B cell (primary cell): ENCODE measurements around the gene TRAF3. TPM values are rescaled to one million over a fixed set of nuclear protein-coding genes. Genes with fewer than 3 reads are reported as not detected.

Source experiments
- ATAC-seq: fragments of 200-7000 bp; cut with Tn5 transposase; one replicate; pipeline ENCODE4 v1.10.0; 2021; ENCODE audit warnings: low read depth, mild to moderate bottlenecking, moderate number of reproducible peaks, moderate library complexity
- CTCF ChIA-PET: fragments of 350-600 bp; sonication (Branson Sonifier 250); formaldehyde crosslinking; loops from one replicate; lab custom pipeline; 2021; ENCODE audit warnings: antibody characterized with exemption, inconsistent platforms; lab: Charles Lee
- POLR2A ChIA-PET: fragments of 350-600 bp; sonication (Branson Sonifier 250); formaldehyde crosslinking; loops from one replicate; lab custom pipeline; 2021; ENCODE audit warnings: antibody characterized with exemption; lab: Charles Lee
- DNase-seq: peaks from one replicate; pipeline ENCODE4 v3.0.0; 2013
- H2AFZ ChIP-seq: 2 replicates; pipeline ENCODE4 v1.6.1; 2012; ENCODE audit warnings: mild to moderate bottlenecking, low read depth, low read length; ENCODE audit not compliant: insufficient read depth, poor library complexity, severe bottlenecking
- H3K27ac ChIP-seq, 2 donors: 1 replicate in 1 of 2; 2 replicates in 1 of 2; pipeline ENCODE4 v1.5.1; 2012 to 2013; ENCODE audit warnings: low read length in 2 of 2, mild to moderate bottlenecking in 2 of 2, moderate library complexity in 1 of 2
- H3K27me3 ChIP-seq, 4 experiments: fragments of 200-600 bp in 1 of 4; sonication (generic) in 1 of 4; replicated peaks in 1 of 4; 1 replicate in 2 of 4; 2 replicates in 2 of 4; pipeline versions ENCODE4 v1.6.1 to v1.7.0; 2013 to 2016; ENCODE audit warnings: low read length in 3 of 4, mild to moderate bottlenecking in 2 of 4, mixed read lengths in 1 of 4, moderate library complexity in 1 of 4; ENCODE audit not compliant: insufficient read depth in 4 of 4, control insufficient read depth in 3 of 4; ENCODE audit errors: control extremely low read depth in 1 of 4
- H3K36me3 ChIP-seq, 2 experiments: replicated peaks in 1 of 2; 1 replicate in 1 of 2; 2 replicates in 1 of 2; pipeline versions ENCODE4 v1.6.1 to v1.7.1; 2013; ENCODE audit warnings: low read length in 1 of 2; ENCODE audit not compliant: insufficient read depth in 2 of 2, control insufficient read depth in 1 of 2; ENCODE audit errors: control extremely low read depth in 1 of 2, extremely low read depth in 1 of 2
- H3K4me1 ChIP-seq, 2 donors: fragments of 200-600 bp in 1 of 2; sonication (generic) in 1 of 2; 1 replicate in 1 of 2; 2 replicates in 1 of 2; pipeline versions ENCODE4 v1.5.1 to v1.6.1; 2013 to 2017; ENCODE audit warnings: low read length in 2 of 2; ENCODE audit not compliant: control insufficient read depth in 2 of 2, insufficient read depth in 2 of 2
- H3K4me2 ChIP-seq: replicated peaks from 2 replicates; pipeline ENCODE3; 2012; ENCODE audit warnings: mild to moderate bottlenecking, low read depth, low read length; ENCODE audit not compliant: poor library complexity, severe bottlenecking
- H3K4me3 ChIP-seq, 5 experiments: fragments of 200-600 bp in 1 of 5; sonication (generic) in 1 of 5; 1 replicate in 3 of 5; 2 replicates in 2 of 5; pipeline versions ENCODE4 v1.5.1 to v1.7.0; 2011 to 2016; ENCODE audit warnings: low read length in 4 of 5, mild to moderate bottlenecking in 4 of 5, low read depth in 2 of 5, control low read depth in 1 of 5, moderate library complexity in 1 of 5; ENCODE audit not compliant: insufficient read depth in 1 of 5; ENCODE audit errors: control extremely low read depth in 1 of 5, extremely low read depth in 1 of 5
- H3K79me2 ChIP-seq: fragments of 200-600 bp; sonication (generic); one replicate; pipeline ENCODE4 v1.6.0; 2016; ENCODE audit warnings: low read length; ENCODE audit not compliant: control insufficient read depth, insufficient read depth
- H3K9ac ChIP-seq: fragments of 200-600 bp; sonication (generic); 2 replicates; pipeline ENCODE4 v1.6.1; 2017; ENCODE audit warnings: mild to moderate bottlenecking, low read length, moderate library complexity
- H3K9me3 ChIP-seq, 3 donors: one replicate each; pipeline versions ENCODE4 v1.6.1 to v1.7.1; 2013; ENCODE audit warnings: low read length in 2 of 3; ENCODE audit not compliant: control insufficient read depth in 2 of 3, insufficient read depth in 1 of 3; ENCODE audit errors: control extremely low read depth in 1 of 3
- H4K20me1 ChIP-seq: 2 replicates; pipeline ENCODE4 v1.6.0; 2012; ENCODE audit warnings: mild to moderate bottlenecking, low read length; ENCODE audit not compliant: insufficient read depth, control insufficient read depth, poor library complexity, severe bottlenecking
- H3K27ac Mint-ChIP-seq: one replicate; pipeline ENCODE4 v1.8.0; 2021; ENCODE audit warnings: mixed read lengths
- H3K27me3 Mint-ChIP-seq: one replicate; pipeline ENCODE4 v1.8.0; 2021; ENCODE audit warnings: mixed read lengths
- H3K4me1 Mint-ChIP-seq: one replicate; pipeline ENCODE4 v1.8.0; 2021; ENCODE audit warnings: mixed read lengths
- H3K4me3 Mint-ChIP-seq: one replicate; pipeline ENCODE4 v1.8.0; 2021; ENCODE audit warnings: mixed read lengths
- H3K9me3 Mint-ChIP-seq: one replicate; pipeline ENCODE4 v1.8.0; 2022; ENCODE audit warnings: mixed read lengths; ENCODE audit not compliant: insufficient read depth
- EZH2 ChIP-seq: IDR thresholded peaks from 2 replicates; pipeline ENCODE4 v1.6.1; 2012; ENCODE audit warnings: borderline replicate concordance, low read depth, mild to moderate bottlenecking, moderate library complexity, low read length; ENCODE audit not compliant: insufficient read depth, poor library complexity, severe bottlenecking
- WGBS: methylation state at CpG from one replicate; pipeline ENCODE4 v1.1.5; 2013; ENCODE audit warnings: missing lambda C conversion rate; ENCODE audit not compliant: insufficient coverage; 5-methylcytosine and 5-hydroxymethylcytosine counted together
- intact Hi-C: fragments of 100-400 bp; cut with micrococcal nuclease; formaldehyde crosslinking; loops from one replicate; pipeline ENCODE4 v1.10.0; 2022
- polyA plus RNA-seq: library from polyadenylated mRNA; depleted of rRNA; stranded (reverse); fragments of >200 nt; gene quantifications from 2 replicates; pipeline ENCODE4 v1.2.3, GENCODE V29; 2012
- total RNA-seq, 2 donors: library from RNA; stranded (reverse); fragments of 120-200 nt in 1 of 2; gene quantifications; 1 replicate in 1 of 2; 2 replicates in 1 of 2; pipeline versions ENCODE4 v1.2.3 to v1.2.4, GENCODE V29; 2013 to 2022
- TF ChIP-seq, protein P1 (sequence below): fragments of 200-600 bp; IDR thresholded peaks from one replicate; pipeline ENCODE4 v1.8.0; 2022; ENCODE audit warnings: antibody characterized with exemption, mild to moderate bottlenecking

Gene TRAF3
- total and polyA plus RNA-seq, 2 donors (not counting 1 experiment from before 2014, with no cell fraction given): 42.8 to 89.8 TPM

DNA sequence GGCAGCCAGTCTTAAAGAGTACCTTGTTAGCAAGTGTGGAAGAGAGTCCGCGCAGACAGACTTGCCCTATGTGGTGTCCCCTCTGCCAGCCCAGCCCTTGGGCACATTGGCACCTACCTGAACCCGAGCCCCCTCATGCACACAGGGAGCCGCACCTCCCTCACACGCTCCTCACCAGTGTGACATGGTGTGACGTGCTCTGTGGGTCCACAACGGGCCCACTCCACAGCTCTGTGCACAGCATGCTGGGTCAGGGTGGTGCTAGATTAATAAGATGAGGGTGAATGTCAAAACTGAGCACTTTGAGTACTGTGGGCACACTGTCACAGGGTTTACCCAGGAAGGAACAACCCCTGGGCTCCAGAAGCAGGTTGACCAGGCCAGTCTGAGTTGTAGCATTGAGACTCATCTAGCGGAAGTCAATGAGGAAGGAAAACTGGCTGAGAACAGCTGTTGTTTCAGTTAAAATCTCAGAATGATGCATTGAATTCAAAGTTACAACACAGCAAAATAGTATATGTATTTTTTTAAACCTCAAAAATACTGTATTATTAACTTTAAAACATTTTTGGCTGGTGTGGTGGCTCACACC is 91.8 kb downstream of the TRAF3 start:
- H3K36me3 ChIP-seq: peaks cover 3 to 54% of the 10 kb centered on the region in 2 experiments
- peak; percentile 60 for ATAC-seq

DNA sequence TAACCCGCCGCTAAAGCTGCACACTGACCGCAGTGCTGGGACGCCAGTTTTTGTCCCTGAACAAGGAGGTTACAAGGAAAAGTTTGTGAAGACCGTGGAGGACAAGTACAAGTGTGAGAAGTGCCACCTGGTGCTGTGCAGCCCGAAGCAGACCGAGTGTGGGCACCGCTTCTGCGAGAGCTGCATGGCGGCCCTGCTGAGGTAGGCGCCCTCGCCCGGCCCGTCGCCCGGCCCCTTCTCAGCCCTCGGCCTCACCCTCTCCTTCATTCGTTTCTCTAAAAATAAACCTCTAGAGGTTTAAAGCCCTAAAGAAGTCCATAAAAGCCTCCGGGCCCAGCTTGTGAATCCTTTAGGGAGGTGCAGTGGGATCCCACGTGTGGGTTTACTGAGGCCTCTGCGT is 93.0 kb downstream of the TRAF3 start:
- Histone ChIP-seq H3K79me2 (peaks cover 55% of the 10 kb centered on the region), H3K4me2 (no peak overlapping the region), H3K9me3 (no peaks in the 10 kb centered on the region), H2AFZ (no peak overlapping the region), H3K4me3 (no peak overlapping the region), H3K27ac (no peak overlapping the region), H3K27me3 (no peaks in the 10 kb centered on the region), H3K9ac (no peak overlapping the region), H3K4me1 (peaks cover 11 to 22% of the 10 kb centered on the region in 2 donors), H4K20me1 (peaks cover 59% of the 10 kb centered on the region), H3K36me3 (peaks cover 3 to 55% of the 10 kb centered on the region in 2 experiments)
- CTCF ChIA-PET: interaction anchor here (1.0 to 3.1 kb wide), 2 partner anchors 82 to 176 kb away, joined by 3 to 12 read pairs; no protein-coding TSS in a partner anchor
- intact Hi-C loops: no loop called here
- POLR2A ChIA-PET: no interaction called here
- Mint-ChIP-seq H3K9me3 (no peaks in the 10 kb centered on the region), H3K4me1 (peaks cover 21% of the 10 kb centered on the region), H3K4me3 (no peak overlapping the region), H3K27ac (no peak overlapping the region), H3K27me3 (no peaks in the 10 kb centered on the region)
- no peak for TF ChIP-seq EZH2
- TF ChIP-seq, protein P1, sequence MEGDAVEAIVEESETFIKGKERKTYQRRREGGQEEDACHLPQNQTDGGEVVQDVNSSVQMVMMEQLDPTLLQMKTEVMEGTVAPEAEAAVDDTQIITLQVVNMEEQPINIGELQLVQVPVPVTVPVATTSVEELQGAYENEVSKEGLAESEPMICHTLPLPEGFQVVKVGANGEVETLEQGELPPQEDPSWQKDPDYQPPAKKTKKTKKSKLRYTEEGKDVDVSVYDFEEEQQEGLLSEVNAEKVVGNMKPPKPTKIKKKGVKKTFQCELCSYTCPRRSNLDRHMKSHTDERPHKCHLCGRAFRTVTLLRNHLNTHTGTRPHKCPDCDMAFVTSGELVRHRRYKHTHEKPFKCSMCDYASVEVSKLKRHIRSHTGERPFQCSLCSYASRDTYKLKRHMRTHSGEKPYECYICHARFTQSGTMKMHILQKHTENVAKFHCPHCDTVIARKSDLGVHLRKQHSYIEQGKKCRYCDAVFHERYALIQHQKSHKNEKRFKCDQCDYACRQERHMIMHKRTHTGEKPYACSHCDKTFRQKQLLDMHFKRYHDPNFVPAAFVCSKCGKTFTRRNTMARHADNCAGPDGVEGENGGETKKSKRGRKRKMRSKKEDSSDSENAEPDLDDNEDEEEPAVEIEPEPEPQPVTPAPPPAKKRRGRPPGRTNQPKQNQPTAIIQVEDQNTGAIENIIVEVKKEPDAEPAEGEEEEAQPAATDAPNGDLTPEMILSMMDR: no peak
- DNase-seq: no peak
- 97% methylated on average over 17 of the region's 21 CpGs for WGBS
- no peak for ATAC-seq

More for the DNA sequence above, 91.8 kb downstream of the TRAF3 start:
- no peak overlapping the region for H3K4me3 Mint-ChIP-seq
- H3K9me3 Mint-ChIP-seq: no peaks in the 10 kb centered on the region
- TF ChIP-seq, protein P1: no peak
- TF ChIP-seq EZH2: no peak
- intact Hi-C loops: loop anchor here (5.0 kb wide), 1 partner anchor 37 kb away; no protein-coding TSS in a partner anchor
- Histone ChIP-seq H3K4me3 (no peak overlapping the region), H3K4me1 (peaks cover 11 to 22% of the 10 kb centered on the region in 2 donors), H3K79me2 (peaks cover 63% of the 10 kb centered on the region), H4K20me1 (peaks cover 59% of the 10 kb centered on the region), H3K27ac (peak overlapping the region in 1 of 2 donors; percentile 58), H3K4me2 (peak overlapping the region; percentile 24), H2AFZ (no peak overlapping the region), H3K9ac (no peak overlapping the region), H3K9me3 (peaks cover 0 to 3% (median 0%) of the 10 kb centered on the region in 3 donors), H3K27me3 (no peaks in the 10 kb centered on the region)
- ChIA-PET POLR2A (no interaction called here), CTCF (interaction anchor here (1.0 to 2.7 kb wide), 3 partner anchors 81 to 175 kb away, joined by 3 to 12 read pairs (median 4); no protein-coding TSS in a partner anchor)
- 76% methylated on average over 2 of the region's 8 CpGs for WGBS
- H3K4me1 Mint-ChIP-seq: peaks cover 21% of the 10 kb centered on the region
- peak overlapping the region; percentile 68 for H3K27ac Mint-ChIP-seq
- H3K27me3 Mint-ChIP-seq: no peaks in the 10 kb centered on the region
- peak; percentile 26 for DNase-seq
